ENCODE data around the gene PGLYRP4.

DNA sequence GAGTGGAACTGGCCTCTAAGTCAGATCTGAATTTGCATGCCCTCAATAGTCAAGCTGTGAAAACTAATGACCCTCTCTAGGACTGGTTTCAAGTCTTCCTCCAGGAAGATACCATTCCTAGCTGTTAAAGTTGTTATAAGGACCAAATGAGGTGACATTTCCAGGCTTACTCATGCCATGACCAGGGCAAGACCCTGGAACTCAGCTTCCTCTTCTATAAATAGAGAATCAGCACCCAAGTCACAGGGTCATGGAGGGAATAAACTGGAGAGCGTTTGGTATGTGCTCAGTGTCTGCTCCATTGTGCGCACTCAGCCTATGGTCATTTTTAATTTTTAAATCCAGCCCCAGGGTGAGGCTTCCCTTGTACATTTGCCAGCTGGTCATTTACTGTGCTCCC, 11.5 kb upstream of the PGLYRP4 start:
- TF ChIP-seq, protein P1, sequence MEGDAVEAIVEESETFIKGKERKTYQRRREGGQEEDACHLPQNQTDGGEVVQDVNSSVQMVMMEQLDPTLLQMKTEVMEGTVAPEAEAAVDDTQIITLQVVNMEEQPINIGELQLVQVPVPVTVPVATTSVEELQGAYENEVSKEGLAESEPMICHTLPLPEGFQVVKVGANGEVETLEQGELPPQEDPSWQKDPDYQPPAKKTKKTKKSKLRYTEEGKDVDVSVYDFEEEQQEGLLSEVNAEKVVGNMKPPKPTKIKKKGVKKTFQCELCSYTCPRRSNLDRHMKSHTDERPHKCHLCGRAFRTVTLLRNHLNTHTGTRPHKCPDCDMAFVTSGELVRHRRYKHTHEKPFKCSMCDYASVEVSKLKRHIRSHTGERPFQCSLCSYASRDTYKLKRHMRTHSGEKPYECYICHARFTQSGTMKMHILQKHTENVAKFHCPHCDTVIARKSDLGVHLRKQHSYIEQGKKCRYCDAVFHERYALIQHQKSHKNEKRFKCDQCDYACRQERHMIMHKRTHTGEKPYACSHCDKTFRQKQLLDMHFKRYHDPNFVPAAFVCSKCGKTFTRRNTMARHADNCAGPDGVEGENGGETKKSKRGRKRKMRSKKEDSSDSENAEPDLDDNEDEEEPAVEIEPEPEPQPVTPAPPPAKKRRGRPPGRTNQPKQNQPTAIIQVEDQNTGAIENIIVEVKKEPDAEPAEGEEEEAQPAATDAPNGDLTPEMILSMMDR (conservative IDR thresholded peaks at IDR 0.05), result no peak
- TF ChIP-seq EZH2 (IDR thresholded peaks at IDR 0.05; ENCODE audit: low read depth), result no peak

Data from PC-9 (cell line).